HG02970 (cell line): ENCODE results near the gene ZNF740.

Experiments used
- ATAC-seq: cut with Tn5 transposase; IDR thresholded peaks from one replicate; pipeline ENCODE4 v1.9.1; 2021; ENCODE audit warnings: mild to moderate bottlenecking, moderate library complexity, moderate number of reproducible peaks; ENCODE audit not compliant: unreplicated experiment, low FRiP score

ZNF740 gene

DNA sequence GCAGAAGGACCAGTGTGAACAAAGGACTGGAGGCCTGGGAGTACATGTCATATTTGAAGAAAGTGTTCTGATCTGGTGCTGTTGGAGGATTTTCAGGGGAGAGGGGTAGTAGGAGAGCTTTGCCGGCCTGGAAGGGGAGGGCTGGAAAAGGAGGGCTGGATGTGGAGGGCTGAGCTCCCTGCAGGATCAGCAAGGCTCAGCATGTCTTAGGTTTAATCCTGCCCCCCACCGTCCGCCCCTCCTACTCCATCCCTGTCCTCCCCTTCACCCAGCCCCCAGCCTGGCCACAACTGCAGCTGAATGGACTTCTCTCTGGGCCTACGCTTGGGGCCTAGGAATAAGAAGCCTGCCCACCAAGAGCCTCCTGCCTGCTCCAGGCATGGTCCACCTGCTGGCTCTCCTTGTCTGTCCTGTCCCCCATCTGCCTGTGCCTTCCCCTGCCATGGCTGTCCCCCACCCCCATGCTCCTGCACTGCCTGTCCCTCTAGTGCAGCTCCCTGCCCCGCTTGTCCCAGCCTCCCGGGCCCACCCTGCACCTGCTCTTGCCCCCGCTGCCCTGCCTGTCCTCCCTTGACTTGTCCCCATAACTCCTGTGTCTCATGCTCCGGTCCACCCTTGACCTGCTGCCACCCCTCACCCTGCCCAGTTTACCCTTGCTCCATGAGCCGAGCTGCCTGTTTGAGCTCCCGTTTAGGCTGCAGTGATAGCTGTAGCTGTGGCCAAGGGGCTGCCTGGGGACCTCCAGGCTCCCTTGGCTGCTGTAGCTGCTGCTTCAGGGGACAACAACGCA lies 61.3 kb downstream of the ZNF740 start:
- no peak for ATAC-seq

GRCh38 chr12:53244337-53244736 lies 63.8 kb downstream of the ZNF740 start:
- no peak for ATAC-seq
